Hepatocyte (in vitro differentiated cells): Measurements from ENCODE around the gene FADS6. TPM values are rescaled to one million over a fixed set of nuclear protein-coding genes. Genes with fewer than 3 reads are reported as not detected.

ENCODE experiments used
- DNase-seq: peaks from one replicate; pipeline ENCODE4 v3.0.0-alpha.2; 2016; ENCODE audit warnings: low spot score
- H2AFZ ChIP-seq: fragments of 200-600 bp; sonication (generic); 2 replicates; pipeline ENCODE4 v1.6.0; 2016; ENCODE audit warnings: antibody characterized with exemption, mild to moderate bottlenecking
- H3K27ac ChIP-seq: fragments of 200-600 bp; sonication (generic); 2 replicates; pipeline ENCODE4 v1.5.1; 2016; ENCODE audit warnings: mild to moderate bottlenecking
- H3K27me3 ChIP-seq: fragments of 200-600 bp; sonication (generic); 2 replicates; pipeline ENCODE4 v1.6.1; 2016
- H3K36me3 ChIP-seq: fragments of 200-600 bp; sonication (generic); replicated peaks from 2 replicates; pipeline ENCODE4 v1.5.1; 2016; ENCODE audit warnings: low read depth; ENCODE audit not compliant: insufficient read depth
- H3K4me1 ChIP-seq: fragments of 200-600 bp; sonication (generic); 2 replicates; pipeline ENCODE4 v1.5.1; 2016; ENCODE audit warnings: mild to moderate bottlenecking, moderate library complexity; ENCODE audit not compliant: insufficient read depth
- H3K4me2 ChIP-seq: fragments of 200-600 bp; sonication (generic); 2 replicates; pipeline ENCODE4 v1.6.0; 2016
- H3K4me3 ChIP-seq: fragments of 200-600 bp; sonication (generic); 2 replicates; pipeline ENCODE4 v1.5.1; 2016; ENCODE audit warnings: mild to moderate bottlenecking
- H3K79me2 ChIP-seq: fragments of 200-600 bp; sonication (generic); 2 replicates; pipeline ENCODE4 v1.6.0; 2017; ENCODE audit warnings: mild to moderate bottlenecking
- H3K9me2 ChIP-seq: fragments of 200-600 bp; sonication (generic); replicated peaks from 2 replicates; pipeline ENCODE4 v1.6.0; 2017; ENCODE audit warnings: mild to moderate bottlenecking; ENCODE audit not compliant: insufficient read depth
- H3K9me3 ChIP-seq: fragments of 200-600 bp; sonication (generic); 2 replicates; pipeline ENCODE4 v1.5.1; 2016; ENCODE audit warnings: low read depth, mild to moderate bottlenecking
- H4K20me1 ChIP-seq: fragments of 200-600 bp; sonication (generic); 2 replicates; pipeline ENCODE4 v1.6.0; 2016; ENCODE audit warnings: mild to moderate bottlenecking; ENCODE audit not compliant: insufficient read depth, poor library complexity, severe bottlenecking
- CTCF ChIP-seq: fragments of 200-600 bp; sonication (generic); IDR thresholded peaks from 2 replicates; pipeline ENCODE4 v1.5.1; 2016; ENCODE audit warnings: antibody characterized with exemption, mild to moderate bottlenecking; ENCODE audit not compliant: poor library complexity
- EZH2 ChIP-seq: fragments of 200-600 bp; sonication (generic); IDR thresholded peaks from 2 replicates; pipeline ENCODE4 v1.6.1; 2016; ENCODE audit warnings: antibody characterized with exemption, mild to moderate bottlenecking, borderline replicate concordance
- EZH2phosphoT487 ChIP-seq: fragments of 200-600 bp; sonication (generic); IDR thresholded peaks from one replicate; pipeline ENCODE4 v1.6.1; 2018; ENCODE audit warnings: antibody characterized with exemption, mild to moderate bottlenecking, low read depth, moderate library complexity; ENCODE audit not compliant: unreplicated experiment, severe bottlenecking
- WGBS: methylation state at CpG from one replicate; pipeline ENCODE4 v1.1.6; 2016; ENCODE audit warnings: low lambda C conversion rate; ENCODE audit errors: missing lambda C conversion rate; 5-methylcytosine and 5-hydroxymethylcytosine counted together
- polyA plus RNA-seq: library from polyadenylated mRNA; unstranded; fragments of >200 nt; fragmentation: Nextera tagmentation; extraction: Ambion mirVana; gene quantifications from 2 replicates; pipeline ENCODE4 v1.2.1, GENCODE V29; 2016
- total RNA-seq: library from RNA; depleted of rRNA; stranded (reverse); fragments of >200 nt; gene quantifications from 2 replicates; pipeline ENCODE4 v1.2.3, GENCODE V29; 2014

The FADS6 gene
- total and polyA plus RNA-seq, 2 experiments from 2014 or later = 4.2 to 4.3 TPM

GRCh38 chr17:74928786-74929185, 35.4 kb upstream of the FADS6 start:
- Histone ChIP-seq H2AFZ (no peak overlapping the region), H3K27me3 (peaks cover 66% of the 10 kb centered on the region), H4K20me1 (no peaks in the 10 kb centered on the region), H3K79me2 (no peaks in the 10 kb centered on the region), H3K9me2 (no peaks in the 10 kb centered on the region), H3K27ac (no peak overlapping the region), H3K9me3 (no peaks in the 10 kb centered on the region), H3K4me3 (no peak overlapping the region), H3K36me3 (no peaks in the 10 kb centered on the region), H3K4me2 (no peak overlapping the region), H3K4me1 (peaks cover 2% of the 10 kb centered on the region)
- no peak for DNase-seq
- TF ChIP-seq EZH2phosphoT487 (no peak), CTCF (no peak)
- 69% methylated on average over 6 of the region's 6 CpGs for WGBS

GRCh38 chr17:74925242-74925641, 31.8 kb upstream of the FADS6 start:
- DNase-seq = peak; percentile 1
- H3K9me2 ChIP-seq = no peaks in the 10 kb centered on the region
- no peaks in the 10 kb centered on the region for H3K9me3 ChIP-seq
- H3K27me3 ChIP-seq = peaks cover 60% of the 10 kb centered on the region
- no peaks in the 10 kb centered on the region for H4K20me1 ChIP-seq
- H3K27ac ChIP-seq = no peak overlapping the region
- peaks cover 20% of the 10 kb centered on the region for H3K4me1 ChIP-seq
- no peaks in the 10 kb centered on the region for H3K36me3 ChIP-seq
- no peak overlapping the region for H3K4me3 ChIP-seq
- H3K79me2 ChIP-seq = no peaks in the 10 kb centered on the region
- 85% methylated on average over 3 of the region's 3 CpGs for WGBS
- H2AFZ ChIP-seq = no peak overlapping the region
- no peak for TF ChIP-seq EZH2
- no peak for TF ChIP-seq EZH2phosphoT487
- no peak for TF ChIP-seq CTCF
- H3K4me2 ChIP-seq = no peak overlapping the region

DNA sequence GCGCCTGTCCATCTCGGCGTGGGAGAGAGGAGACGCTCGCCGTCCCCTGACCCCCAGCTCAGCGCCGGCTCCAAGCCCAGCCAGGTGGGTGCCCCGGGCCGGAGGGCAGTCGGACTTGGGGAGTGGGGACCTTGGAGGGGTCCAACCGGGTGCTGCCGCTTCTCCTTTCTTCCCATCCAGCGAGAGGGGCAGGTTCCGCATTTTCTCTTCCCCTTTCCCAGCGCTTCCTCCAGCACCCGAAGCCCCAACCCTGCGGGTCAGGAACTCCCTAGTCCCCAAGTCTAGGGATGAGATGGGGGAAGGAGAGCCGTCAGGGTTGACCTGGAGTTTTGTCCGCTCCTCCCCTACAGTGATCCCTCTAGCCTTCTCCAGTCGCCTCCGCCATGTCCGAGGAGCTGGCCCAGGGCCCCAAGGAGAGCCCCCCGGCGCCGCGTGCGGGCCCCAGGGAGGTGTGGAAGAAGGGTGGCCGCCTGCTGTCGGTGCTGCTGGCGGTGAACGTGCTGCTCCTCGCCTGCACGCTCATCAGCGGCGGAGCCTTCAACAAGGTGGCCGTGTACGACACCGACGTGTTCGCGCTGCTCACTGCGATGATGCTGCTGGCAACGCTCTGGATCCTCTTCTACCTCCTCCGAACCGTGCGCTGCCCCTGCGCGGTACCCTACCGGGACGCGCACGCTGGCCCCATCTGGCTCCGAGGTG, 31.0 kb upstream of the FADS6 start, which contains the start of gene OTOP2:
Gene OTOP2, plus strand, starts transcription at position 24 of the 699 bp plus-strand sequence. Its CDS starts 360 bp downstream, at position 384.
- H3K79me2 ChIP-seq = no peaks in the 10 kb centered on the region
- H3K9me3 ChIP-seq = no peaks in the 10 kb centered on the region
- peak within 1 kb of the TSS; percentile 100 for H3K4me2 ChIP-seq
- peaks cover 20% of the 10 kb centered on the region for H3K4me1 ChIP-seq
- peak within 1 kb of the TSS; percentile 52 for H3K4me3 ChIP-seq
- WGBS = 11% methylated on average over 47 of the region's 54 CpGs
- peaks cover 60% of the 10 kb centered on the region for H3K27me3 ChIP-seq
- no peaks in the 10 kb centered on the region for H3K36me3 ChIP-seq
- TF ChIP-seq EZH2phosphoT487 = no peak
- no peak for TF ChIP-seq CTCF
- peak; percentile 27 for TF ChIP-seq EZH2
- H4K20me1 ChIP-seq = no peaks in the 10 kb centered on the region
- DNase-seq = peak; percentile 16
- no peak within 1 kb of the TSS for H3K27ac ChIP-seq
- H2AFZ ChIP-seq = peak within 1 kb of the TSS; percentile 74
- no peaks in the 10 kb centered on the region for H3K9me2 ChIP-seq
